ENCODE measurements around the gene TFF2.

Gene TFF2

GRCh38 chr21:42388740-42389448 lies 38.1 kb upstream of the TFF2 start:
- TF ChIP-seq, protein P1, sequence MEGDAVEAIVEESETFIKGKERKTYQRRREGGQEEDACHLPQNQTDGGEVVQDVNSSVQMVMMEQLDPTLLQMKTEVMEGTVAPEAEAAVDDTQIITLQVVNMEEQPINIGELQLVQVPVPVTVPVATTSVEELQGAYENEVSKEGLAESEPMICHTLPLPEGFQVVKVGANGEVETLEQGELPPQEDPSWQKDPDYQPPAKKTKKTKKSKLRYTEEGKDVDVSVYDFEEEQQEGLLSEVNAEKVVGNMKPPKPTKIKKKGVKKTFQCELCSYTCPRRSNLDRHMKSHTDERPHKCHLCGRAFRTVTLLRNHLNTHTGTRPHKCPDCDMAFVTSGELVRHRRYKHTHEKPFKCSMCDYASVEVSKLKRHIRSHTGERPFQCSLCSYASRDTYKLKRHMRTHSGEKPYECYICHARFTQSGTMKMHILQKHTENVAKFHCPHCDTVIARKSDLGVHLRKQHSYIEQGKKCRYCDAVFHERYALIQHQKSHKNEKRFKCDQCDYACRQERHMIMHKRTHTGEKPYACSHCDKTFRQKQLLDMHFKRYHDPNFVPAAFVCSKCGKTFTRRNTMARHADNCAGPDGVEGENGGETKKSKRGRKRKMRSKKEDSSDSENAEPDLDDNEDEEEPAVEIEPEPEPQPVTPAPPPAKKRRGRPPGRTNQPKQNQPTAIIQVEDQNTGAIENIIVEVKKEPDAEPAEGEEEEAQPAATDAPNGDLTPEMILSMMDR (conservative IDR thresholded peaks at IDR 0.05; ENCODE audit: low read depth, low read length) = no peak
- H3K4me3 ChIP-seq (ENCODE audit: low read length) = no peak overlapping the region
- no peak for DNase-seq (ENCODE audit: low read depth)

- DNase-seq (ENCODE audit: low read depth) = no peak
- TF ChIP-seq, protein P1 (conservative IDR thresholded peaks at IDR 0.05; ENCODE audit: low read depth, low read length) = no peak
- H3K4me3 ChIP-seq (ENCODE audit: low read length) = no peak overlapping the region
These were observed 37.1 kb upstream of the TFF2 start for GRCh38 chr21:42387843-42388340.

GRCh38 chr21:42387164-42387563 lies 36.4 kb upstream of the TFF2 start:
- no peak overlapping the region for H3K4me3 ChIP-seq (ENCODE audit: low read length)
- TF ChIP-seq, protein P1 (conservative IDR thresholded peaks at IDR 0.05; ENCODE audit: low read depth, low read length) = no peak
- no peak for DNase-seq (ENCODE audit: low read depth)

- H3K4me3 ChIP-seq (ENCODE audit: low read length) = no peak overlapping the region
- TF ChIP-seq, protein P1 (conservative IDR thresholded peaks at IDR 0.05; ENCODE audit: low read depth, low read length) = no peak
- DNase-seq (ENCODE audit: low read depth) = no peak
These were observed 35.3 kb upstream of the TFF2 start for GRCh38 chr21:42386034-42386591.

GRCh38 chr21:42385619-42386018 lies 34.8 kb upstream of the TFF2 start:
- TF ChIP-seq, protein P1 (conservative IDR thresholded peaks at IDR 0.05; ENCODE audit: low read depth, low read length) = no peak
- DNase-seq (ENCODE audit: low read depth) = no peak
- H3K4me3 ChIP-seq (ENCODE audit: low read length) = no peak overlapping the region

DNA sequence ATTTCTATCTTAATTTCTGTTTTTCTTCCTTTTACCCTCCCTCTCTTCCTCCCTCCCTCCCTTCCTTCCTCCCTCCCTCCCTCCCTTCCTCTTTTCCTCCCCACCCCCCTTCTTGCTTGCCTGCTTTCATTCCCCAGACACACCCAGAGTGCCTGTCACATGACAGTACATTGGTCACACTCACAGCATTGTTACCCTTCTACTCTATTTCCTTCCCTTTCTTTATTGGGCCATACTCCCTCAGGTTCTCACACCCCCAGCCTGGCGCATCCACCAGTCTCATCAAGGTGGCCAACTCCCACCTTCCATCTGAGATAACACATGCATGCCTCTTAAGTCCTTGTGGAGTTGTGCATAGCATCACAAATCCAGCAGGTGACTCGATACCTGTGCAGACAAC lies 34.2 kb upstream of the TFF2 start:
- no peak for DNase-seq (ENCODE audit: low read depth)
- TF ChIP-seq, protein P1 (conservative IDR thresholded peaks at IDR 0.05; ENCODE audit: low read depth, low read length) = no peak
- no peak overlapping the region for H3K4me3 ChIP-seq (ENCODE audit: low read length)

Data from retinal pigment epithelial cell (primary cell).